GM15510 (cell line): ENCODE measurements around the gene SUSD3.

Experiments
- POLR2A ChIP-seq: IDR thresholded peaks from 3 replicates; pipeline ENCODE4 v1.6.1; 2011; ENCODE audit warnings: borderline replicate concordance; ENCODE audit not compliant: insufficient read length; ENCODE audit errors: extremely low read depth

Gene SUSD3

GRCh38 chr9:93096811-93097382 is 38.4 kb downstream of the SUSD3 start:
- TF ChIP-seq POLR2A, result no peak

- no peak for TF ChIP-seq POLR2A
Observed at GRCh38 chr9:93097511-93098201, 39.2 kb downstream of the SUSD3 start.

GRCh38 chr9:93098236-93098946 is 39.9 kb downstream of the SUSD3 start:
- no peak for TF ChIP-seq POLR2A

- TF ChIP-seq POLR2A, result no peak
Observed at GRCh38 chr9:93099551-93100275, 41.2 kb downstream of the SUSD3 start.

GRCh38 chr9:93100276-93100636 is 41.8 kb downstream of the SUSD3 start:
- TF ChIP-seq POLR2A, result no peak

GRCh38 chr9:93105620-93106019 is 47.1 kb downstream of the SUSD3 start:
- no peak for TF ChIP-seq POLR2A

- no peak for TF ChIP-seq POLR2A
Observed at GRCh38 chr9:93107151-93107824, 48.8 kb downstream of the SUSD3 start.

GRCh38 chr9:93107825-93108161 is 49.3 kb downstream of the SUSD3 start:
- no peak for TF ChIP-seq POLR2A

GRCh38 chr9:93108291-93109041 is 50.0 kb downstream of the SUSD3 start:
- no peak for TF ChIP-seq POLR2A

GRCh38 chr9:93110311-93110855 is 51.9 kb downstream of the SUSD3 start:
- TF ChIP-seq POLR2A, result no peak

GRCh38 chr9:93111001-93111370 is 52.5 kb downstream of the SUSD3 start:
- TF ChIP-seq POLR2A, result no peak

- no peak for TF ChIP-seq POLR2A
Observed at GRCh38 chr9:93111371-93112115, 53.0 kb downstream of the SUSD3 start.

- TF ChIP-seq POLR2A, result no peak
Observed at GRCh38 chr9:93112116-93112863, 53.8 kb downstream of the SUSD3 start.

GRCh38 chr9:93112864-93113389 is 54.4 kb downstream of the SUSD3 start:
- TF ChIP-seq POLR2A, result no peak
